ENCODE results near the gene HIPK4.

DNA sequence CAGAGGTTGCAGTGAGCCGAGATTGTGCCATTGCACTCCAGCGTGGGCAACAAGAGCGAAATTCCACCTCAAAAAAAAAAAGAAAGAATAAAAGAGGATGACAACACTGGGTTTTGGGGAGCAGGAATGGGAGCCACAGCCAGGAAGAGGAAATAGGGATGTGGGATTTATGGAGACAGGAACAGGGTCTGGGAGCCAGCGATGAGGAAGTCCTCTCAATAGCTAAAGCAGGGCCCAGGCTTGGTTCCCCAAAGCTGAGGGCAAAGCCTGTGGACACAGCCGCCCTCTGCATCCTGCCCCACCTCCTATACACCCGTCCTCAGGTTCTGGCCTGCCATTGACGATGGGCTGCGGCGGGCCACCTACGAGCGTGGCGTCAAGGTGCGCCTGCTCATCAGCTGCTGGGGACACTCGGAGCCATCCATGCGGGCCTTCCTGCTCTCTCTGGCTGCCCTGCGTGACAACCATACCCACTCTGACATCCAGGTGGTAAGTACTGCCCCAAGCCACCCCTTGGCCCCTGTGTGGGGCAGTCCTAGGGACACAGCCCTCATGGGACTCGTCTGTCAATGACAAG is 13.6 kb downstream of the HIPK4 start:
- no peak for TF ChIP-seq POLR2AphosphoS5 (IDR thresholded peaks at IDR 0.05; ENCODE audit: low read depth, low read length)
- TF ChIP-seq, protein P1, sequence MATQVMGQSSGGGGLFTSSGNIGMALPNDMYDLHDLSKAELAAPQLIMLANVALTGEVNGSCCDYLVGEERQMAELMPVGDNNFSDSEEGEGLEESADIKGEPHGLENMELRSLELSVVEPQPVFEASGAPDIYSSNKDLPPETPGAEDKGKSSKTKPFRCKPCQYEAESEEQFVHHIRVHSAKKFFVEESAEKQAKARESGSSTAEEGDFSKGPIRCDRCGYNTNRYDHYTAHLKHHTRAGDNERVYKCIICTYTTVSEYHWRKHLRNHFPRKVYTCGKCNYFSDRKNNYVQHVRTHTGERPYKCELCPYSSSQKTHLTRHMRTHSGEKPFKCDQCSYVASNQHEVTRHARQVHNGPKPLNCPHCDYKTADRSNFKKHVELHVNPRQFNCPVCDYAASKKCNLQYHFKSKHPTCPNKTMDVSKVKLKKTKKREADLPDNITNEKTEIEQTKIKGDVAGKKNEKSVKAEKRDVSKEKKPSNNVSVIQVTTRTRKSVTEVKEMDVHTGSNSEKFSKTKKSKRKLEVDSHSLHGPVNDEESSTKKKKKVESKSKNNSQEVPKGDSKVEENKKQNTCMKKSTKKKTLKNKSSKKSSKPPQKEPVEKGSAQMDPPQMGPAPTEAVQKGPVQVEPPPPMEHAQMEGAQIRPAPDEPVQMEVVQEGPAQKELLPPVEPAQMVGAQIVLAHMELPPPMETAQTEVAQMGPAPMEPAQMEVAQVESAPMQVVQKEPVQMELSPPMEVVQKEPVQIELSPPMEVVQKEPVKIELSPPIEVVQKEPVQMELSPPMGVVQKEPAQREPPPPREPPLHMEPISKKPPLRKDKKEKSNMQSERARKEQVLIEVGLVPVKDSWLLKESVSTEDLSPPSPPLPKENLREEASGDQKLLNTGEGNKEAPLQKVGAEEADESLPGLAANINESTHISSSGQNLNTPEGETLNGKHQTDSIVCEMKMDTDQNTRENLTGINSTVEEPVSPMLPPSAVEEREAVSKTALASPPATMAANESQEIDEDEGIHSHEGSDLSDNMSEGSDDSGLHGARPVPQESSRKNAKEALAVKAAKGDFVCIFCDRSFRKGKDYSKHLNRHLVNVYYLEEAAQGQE (IDR thresholded peaks at IDR 0.05; ENCODE audit: insufficient read depth in 1 of 2, low read depth in 2 of 2, low read length in 2 of 2) = no peak
